Subcutaneous abdominal adipose tissue (tissue), 5 donors: Measurements from ENCODE around the gene TSPAN14.

ENCODE experiments used
- H3K27ac ChIP-seq: one replicate; pipeline ENCODE4 v1.7.0; 2013; ENCODE audit warnings: low read depth, mild to moderate bottlenecking, inconsistent platforms, low read length, moderate library complexity
- H3K27me3 ChIP-seq, 5 donors: one replicate each; pipeline ENCODE4 v1.7.0; 2013; ENCODE audit warnings: low read length in 5 of 5, inconsistent platforms in 1 of 5; ENCODE audit not compliant: control insufficient read depth in 5 of 5, insufficient read depth in 4 of 5
- H3K36me3 ChIP-seq, 5 donors: one replicate each; pipeline ENCODE4 v1.7.0; 2013; ENCODE audit warnings: low read length in 5 of 5; ENCODE audit not compliant: control insufficient read depth in 5 of 5, insufficient read depth in 5 of 5
- H3K4me1 ChIP-seq, 5 donors: one replicate each; pipeline ENCODE4 v1.7.0; 2013; ENCODE audit warnings: low read length in 5 of 5, mild to moderate bottlenecking in 3 of 5, moderate library complexity in 1 of 5; ENCODE audit not compliant: control insufficient read depth in 5 of 5, insufficient read depth in 5 of 5
- H3K4me3 ChIP-seq, 5 donors: one replicate each; pipeline ENCODE4 v1.7.0; 2013; ENCODE audit warnings: low read length in 5 of 5, low read depth in 1 of 5
- H3K9ac ChIP-seq, 5 donors: one replicate each; pipeline ENCODE4 v1.7.0; 2013; ENCODE audit warnings: low read length in 5 of 5, mild to moderate bottlenecking in 4 of 5, moderate library complexity in 3 of 5
- H3K9me3 ChIP-seq, 5 donors: one replicate each; pipeline ENCODE4 v1.7.0; 2013; ENCODE audit warnings: low read length in 5 of 5; ENCODE audit not compliant: control insufficient read depth in 5 of 5
- donor health status: healthy.
- donor health status: healthy.
- donor health status: healthy.
- donor health status: healthy.
- donor health status: healthy.

The TSPAN14 gene

GRCh38 chr10:80453842-80454512 lies at the start of gene TSPAN14:
Gene TSPAN14, plus strand, starts transcription at chr10:80454310. Its CDS starts 34,924 bp downstream, at chr10:80489234.
- Histone ChIP-seq H3K27me3 (no peaks in the 10 kb centered on the region), H3K36me3 (peaks cover 0 to 6% (median 3%) of the 10 kb centered on the region in 5 donors), H3K27ac (peak within 1 kb of the TSS; percentile 98), H3K9ac (peak within 1 kb of the TSS; percentile 87 to 96 (median 93)), H3K9me3 (peaks cover 0 to 6% (median 0%) of the 10 kb centered on the region in 5 donors), H3K4me1 (peaks cover 19 to 55% (median 47%) of the 10 kb centered on the region in 5 donors), H3K4me3 (peak within 1 kb of the TSS; percentile 91 to 98 (median 96))

GRCh38 chr10:80405035-80405434 lies 49.1 kb upstream of the TSPAN14 start:
- no peak overlapping the region for H3K4me3 ChIP-seq
- no peaks in the 10 kb centered on the region for H3K9me3 ChIP-seq
- no peak overlapping the region for H3K9ac ChIP-seq
- H3K27ac ChIP-seq: peak overlapping the region; percentile 40
- H3K27me3 ChIP-seq: no peaks in the 10 kb centered on the region
- no peaks in the 10 kb centered on the region for H3K36me3 ChIP-seq
- H3K4me1 ChIP-seq: peaks cover 3 to 58% (median 47%) of the 10 kb centered on the region in 5 donors

GRCh38 chr10:80405626-80406025 lies 48.5 kb upstream of the TSPAN14 start:
- H3K9me3 ChIP-seq: no peaks in the 10 kb centered on the region
- no peaks in the 10 kb centered on the region for H3K27me3 ChIP-seq
- peak overlapping the region; percentile 40 for H3K27ac ChIP-seq
- peaks cover 6 to 58% (median 47%) of the 10 kb centered on the region in 5 donors for H3K4me1 ChIP-seq
- no peak overlapping the region for H3K4me3 ChIP-seq
- peak overlapping the region in 2 of 5 donors; percentile 1 to 30 for H3K9ac ChIP-seq
- H3K36me3 ChIP-seq: no peaks in the 10 kb centered on the region

- no peaks in the 10 kb centered on the region for H3K36me3 ChIP-seq
- peak overlapping the region in 1 of 5 donors; percentile 1 for H3K9ac ChIP-seq
- H3K27ac ChIP-seq: peak overlapping the region; percentile 40
- no peaks in the 10 kb centered on the region for H3K27me3 ChIP-seq
- no peak overlapping the region for H3K4me3 ChIP-seq
- H3K9me3 ChIP-seq: no peaks in the 10 kb centered on the region
- H3K4me1 ChIP-seq: peaks cover 12 to 62% (median 52%) of the 10 kb centered on the region in 5 donors
These were observed 47.9 kb upstream of the TSPAN14 start for GRCh38 chr10:80406204-80406603.

GRCh38 chr10:80407812-80408241 lies 46.3 kb upstream of the TSPAN14 start:
- H3K4me1 ChIP-seq: peaks cover 24 to 78% (median 69%) of the 10 kb centered on the region in 5 donors

GRCh38 chr10:80408242-80409101 lies 45.6 kb upstream of the TSPAN14 start, which contains the start of gene PRXL2A:
Gene PRXL2A, plus strand, starts transcription at chr10:80408551. Its CDS starts 11,917 bp downstream, at chr10:80420468.
- Histone ChIP-seq H3K9me3 (no peaks in the 10 kb centered on the region), H3K4me1 (peaks cover 24 to 84% (median 75%) of the 10 kb centered on the region in 5 donors), H3K4me3 (peak within 1 kb of the TSS; percentile 78 to 85 (median 83)), H3K27me3 (no peaks in the 10 kb centered on the region), H3K36me3 (peaks cover 0 to 2% (median 0%) of the 10 kb centered on the region in 5 donors), H3K9ac (peak within 1 kb of the TSS; percentile 68 to 87 (median 73)), H3K27ac (peak within 1 kb of the TSS; percentile 97)

More at GRCh38 chr10:80407812-80408241, 46.3 kb upstream of the TSPAN14 start:
- Histone ChIP-seq H3K9ac (peak overlapping the region; percentile 56 to 87 (median 73)), H3K27me3 (no peaks in the 10 kb centered on the region), H3K27ac (peak overlapping the region; percentile 97), H3K36me3 (peaks cover 0 to 2% (median 0%) of the 10 kb centered on the region in 5 donors), H3K9me3 (no peaks in the 10 kb centered on the region), H3K4me3 (peak overlapping the region; percentile 78 to 85 (median 83))

GRCh38 chr10:80409121-80409520 lies 45.0 kb upstream of the TSPAN14 start:
- peaks cover 24 to 90% (median 82%) of the 10 kb centered on the region in 5 donors for H3K4me1 ChIP-seq
- H3K27me3 ChIP-seq: no peaks in the 10 kb centered on the region
- peak overlapping the region; percentile 78 to 85 (median 83) for H3K4me3 ChIP-seq
- H3K27ac ChIP-seq: peak overlapping the region; percentile 97
- peak overlapping the region; percentile 68 to 87 (median 73) for H3K9ac ChIP-seq
- peaks cover 0 to 2% (median 0%) of the 10 kb centered on the region in 5 donors for H3K36me3 ChIP-seq
- H3K9me3 ChIP-seq: no peaks in the 10 kb centered on the region

- Histone ChIP-seq H3K9ac (peak overlapping the region in 4 of 5 donors; percentile 9 to 68 (median 38)), H3K27me3 (no peaks in the 10 kb centered on the region), H3K9me3 (no peaks in the 10 kb centered on the region), H3K27ac (peak overlapping the region; percentile 97), H3K4me3 (peak overlapping the region; percentile 78 to 85 (median 83)), H3K4me1 (peaks cover 31 to 97% (median 92%) of the 10 kb centered on the region in 5 donors), H3K36me3 (peaks cover 0 to 2% (median 0%) of the 10 kb centered on the region in 5 donors)
These were observed 44.0 kb upstream of the TSPAN14 start for GRCh38 chr10:80410122-80410521.

GRCh38 chr10:80410578-80411145 lies 43.4 kb upstream of the TSPAN14 start:
- Histone ChIP-seq H3K9me3 (no peaks in the 10 kb centered on the region), H3K27me3 (no peaks in the 10 kb centered on the region), H3K4me3 (peak overlapping the region; percentile 78 to 85 (median 83)), H3K9ac (peak overlapping the region in 4 of 5 donors; percentile 9 to 68 (median 38)), H3K4me1 (peaks cover 35 to 97% (median 92%) of the 10 kb centered on the region in 5 donors), H3K27ac (peak overlapping the region; percentile 97), H3K36me3 (peaks cover 0 to 3% (median 0%) of the 10 kb centered on the region in 5 donors)
